ENCODE data around the gene ZNF521.

DNA sequence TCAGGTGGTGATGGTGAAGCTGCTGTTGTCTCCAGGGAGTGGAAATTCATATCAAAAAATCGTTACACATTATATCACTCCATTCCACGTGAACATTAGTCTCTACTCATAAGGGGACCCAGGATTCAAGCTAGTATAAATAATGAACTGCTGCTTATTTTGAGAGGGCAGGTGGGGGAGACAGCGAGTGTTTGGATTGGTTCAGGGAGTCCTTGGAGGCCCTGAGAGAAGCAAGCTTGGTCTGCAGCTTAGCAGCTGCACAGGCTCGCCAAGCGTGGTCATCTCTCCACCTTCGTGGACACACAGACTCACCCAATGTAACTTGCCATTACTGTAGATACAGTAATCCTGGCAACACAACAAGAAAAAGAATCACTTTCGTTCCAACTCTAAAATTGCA is 177.6 kb downstream of the ZNF521 start:
- TF ChIP-seq, protein P1, sequence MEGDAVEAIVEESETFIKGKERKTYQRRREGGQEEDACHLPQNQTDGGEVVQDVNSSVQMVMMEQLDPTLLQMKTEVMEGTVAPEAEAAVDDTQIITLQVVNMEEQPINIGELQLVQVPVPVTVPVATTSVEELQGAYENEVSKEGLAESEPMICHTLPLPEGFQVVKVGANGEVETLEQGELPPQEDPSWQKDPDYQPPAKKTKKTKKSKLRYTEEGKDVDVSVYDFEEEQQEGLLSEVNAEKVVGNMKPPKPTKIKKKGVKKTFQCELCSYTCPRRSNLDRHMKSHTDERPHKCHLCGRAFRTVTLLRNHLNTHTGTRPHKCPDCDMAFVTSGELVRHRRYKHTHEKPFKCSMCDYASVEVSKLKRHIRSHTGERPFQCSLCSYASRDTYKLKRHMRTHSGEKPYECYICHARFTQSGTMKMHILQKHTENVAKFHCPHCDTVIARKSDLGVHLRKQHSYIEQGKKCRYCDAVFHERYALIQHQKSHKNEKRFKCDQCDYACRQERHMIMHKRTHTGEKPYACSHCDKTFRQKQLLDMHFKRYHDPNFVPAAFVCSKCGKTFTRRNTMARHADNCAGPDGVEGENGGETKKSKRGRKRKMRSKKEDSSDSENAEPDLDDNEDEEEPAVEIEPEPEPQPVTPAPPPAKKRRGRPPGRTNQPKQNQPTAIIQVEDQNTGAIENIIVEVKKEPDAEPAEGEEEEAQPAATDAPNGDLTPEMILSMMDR (IDR thresholded peaks at IDR 0.05): no peak
- TF ChIP-seq POLR2A (IDR thresholded peaks at IDR 0.05): no peak
